GM18870 (cell line): ENCODE results near the gene PSMD13.

ENCODE experiments used
- ATAC-seq: cut with Tn5 transposase; IDR thresholded peaks from one replicate; pipeline ENCODE4 v1.9.1; 2021; ENCODE audit warnings: moderate library complexity; ENCODE audit not compliant: unreplicated experiment

PSMD13 gene

DNA sequence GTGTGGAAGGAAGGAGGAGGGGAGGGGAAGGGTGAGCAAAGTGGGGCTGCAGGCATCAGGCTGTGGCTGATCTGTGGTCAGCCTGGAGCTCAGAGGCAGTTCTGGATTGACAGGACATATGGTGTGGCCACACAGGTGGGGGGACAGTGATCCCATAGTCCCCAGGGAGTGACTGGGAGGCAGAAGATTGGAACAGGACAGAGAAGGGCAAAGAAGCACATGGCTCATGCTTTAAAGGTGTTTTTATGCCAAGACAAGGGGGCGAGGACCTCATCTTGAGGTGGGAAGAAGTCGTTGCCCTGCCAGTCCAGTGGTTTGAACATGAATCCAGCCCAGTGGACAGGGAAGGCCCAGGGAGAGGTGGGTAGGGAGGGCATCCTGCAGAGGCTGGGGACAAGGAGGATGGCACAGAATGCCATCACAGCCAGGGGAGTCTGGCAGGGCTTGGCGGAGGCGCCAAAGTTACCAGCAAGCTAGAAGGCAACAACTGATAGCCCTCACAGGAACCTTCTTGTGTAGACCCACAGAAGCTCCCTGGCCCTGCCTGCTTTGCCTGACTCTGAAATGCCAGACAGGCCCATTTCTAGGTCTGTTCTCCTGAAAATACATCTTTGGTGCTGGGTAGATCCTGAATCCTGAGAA is 32.7 kb upstream of the PSMD13 start:
- ATAC-seq: no peak

DNA sequence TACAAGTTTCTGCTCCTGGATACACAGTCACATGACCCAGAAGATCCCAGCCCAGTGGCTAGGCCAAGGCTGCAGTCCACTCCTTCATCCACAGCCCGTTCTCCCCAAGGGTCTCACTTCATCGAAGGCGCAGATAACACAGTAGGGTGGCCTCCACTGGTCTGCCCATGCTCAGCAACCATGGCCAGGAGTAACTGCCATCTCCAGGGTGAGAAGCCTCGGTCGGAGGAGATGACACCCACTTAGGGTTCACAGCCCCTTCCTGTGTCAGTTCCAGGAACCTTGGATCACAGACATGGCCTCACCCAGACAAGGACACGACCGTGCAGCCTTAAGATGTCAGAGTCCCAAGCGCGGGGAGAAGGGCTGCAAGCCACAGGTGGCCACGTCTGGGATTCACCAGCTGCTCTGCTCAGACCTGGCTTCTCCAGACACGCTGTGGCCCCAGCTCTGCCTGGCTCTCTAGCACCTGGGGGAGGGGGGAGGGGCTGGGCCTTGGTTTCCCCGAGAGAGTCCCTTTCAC is 32.1 kb upstream of the PSMD13 start:
- no peak for ATAC-seq

DNA sequence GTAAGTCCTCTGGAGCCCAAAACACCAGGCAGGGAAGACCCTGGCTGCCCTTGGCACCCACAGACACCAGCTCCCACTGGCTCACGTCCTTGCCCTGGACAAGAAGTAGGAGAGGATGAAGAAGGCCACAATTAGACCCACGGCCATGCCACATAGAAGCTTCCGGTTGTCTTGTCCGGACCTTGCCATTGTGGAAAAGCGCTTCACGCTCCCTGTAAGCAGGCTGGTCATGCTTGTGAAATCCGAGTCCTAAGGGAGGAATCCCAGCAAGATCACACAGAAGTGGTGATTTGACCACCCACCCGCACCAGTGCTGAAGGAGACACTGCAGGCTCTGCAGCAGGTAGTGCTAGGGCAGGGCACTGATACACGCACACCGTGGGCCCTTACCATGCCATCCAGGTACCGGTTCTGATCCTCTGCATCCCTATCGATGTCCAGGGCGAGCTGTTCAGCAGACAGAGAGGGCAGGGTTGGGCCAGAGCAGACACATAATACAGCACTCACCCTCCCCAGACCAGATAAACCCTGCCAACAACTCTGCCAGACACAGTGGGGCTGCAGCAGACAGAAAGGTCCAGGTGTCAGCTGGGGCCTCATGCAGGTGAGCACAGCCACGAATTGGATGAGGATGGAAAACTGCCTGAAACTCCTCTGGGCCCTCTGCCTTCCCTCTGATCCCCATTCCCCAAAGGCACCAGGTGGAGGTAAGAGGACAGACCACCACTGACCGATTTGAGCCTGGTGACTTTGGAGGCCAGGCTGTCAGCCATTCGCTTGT is 31.4 kb upstream of the PSMD13 start:
- ATAC-seq: no peak

DNA sequence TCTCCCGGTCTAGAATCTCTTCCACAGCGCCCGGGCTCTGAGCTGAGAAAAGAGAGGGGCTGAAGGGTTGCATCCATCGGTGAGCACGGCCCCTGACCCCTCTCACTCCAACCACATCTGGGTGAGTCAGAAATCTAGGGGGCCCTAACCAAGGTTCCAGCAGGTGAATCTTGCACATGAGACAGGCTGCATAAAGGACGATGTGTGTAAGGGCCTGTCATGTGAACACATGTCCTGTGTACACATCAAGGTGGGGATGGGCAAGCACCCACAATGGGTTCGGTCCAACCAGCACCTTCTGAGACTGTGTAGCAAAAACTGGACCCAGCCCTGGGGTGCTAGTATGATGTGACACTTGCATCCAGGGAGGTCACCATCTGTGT is 30.8 kb upstream of the PSMD13 start:
- ATAC-seq: no peak

DNA sequence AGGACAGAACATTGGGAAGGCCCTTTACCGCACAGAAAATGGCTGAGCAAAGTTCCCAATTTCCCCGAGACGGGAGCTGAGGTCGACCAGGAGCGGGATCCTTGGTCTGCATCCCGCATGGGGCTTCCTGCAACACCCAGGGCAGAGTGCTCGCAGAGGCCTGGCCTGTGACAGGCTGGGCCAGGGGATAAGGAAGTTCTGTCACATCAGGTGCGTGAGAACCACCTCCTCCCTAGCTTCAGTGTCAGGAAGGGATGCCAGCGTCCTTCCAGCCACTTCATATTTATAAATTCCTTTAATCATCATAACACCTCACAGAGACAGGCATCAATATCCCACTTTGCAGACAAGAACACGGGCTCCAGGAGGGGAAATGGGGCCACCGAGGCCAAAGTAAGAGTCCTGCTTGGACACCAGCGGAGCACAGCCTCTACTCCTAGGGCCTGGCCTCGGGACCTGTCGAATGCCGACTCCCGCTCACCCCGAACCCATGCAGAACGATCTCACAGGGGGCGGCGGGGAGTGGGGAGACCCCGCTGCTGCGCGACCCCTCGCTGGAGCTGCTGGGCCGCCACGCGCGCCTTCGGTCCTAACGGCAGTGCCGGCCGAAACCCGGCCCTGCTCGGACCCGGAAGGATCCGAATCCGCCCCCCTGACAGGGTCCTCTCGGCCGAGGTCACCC is 30.1 kb upstream of the PSMD13 start:
- peak; percentile 1 for ATAC-seq

DNA sequence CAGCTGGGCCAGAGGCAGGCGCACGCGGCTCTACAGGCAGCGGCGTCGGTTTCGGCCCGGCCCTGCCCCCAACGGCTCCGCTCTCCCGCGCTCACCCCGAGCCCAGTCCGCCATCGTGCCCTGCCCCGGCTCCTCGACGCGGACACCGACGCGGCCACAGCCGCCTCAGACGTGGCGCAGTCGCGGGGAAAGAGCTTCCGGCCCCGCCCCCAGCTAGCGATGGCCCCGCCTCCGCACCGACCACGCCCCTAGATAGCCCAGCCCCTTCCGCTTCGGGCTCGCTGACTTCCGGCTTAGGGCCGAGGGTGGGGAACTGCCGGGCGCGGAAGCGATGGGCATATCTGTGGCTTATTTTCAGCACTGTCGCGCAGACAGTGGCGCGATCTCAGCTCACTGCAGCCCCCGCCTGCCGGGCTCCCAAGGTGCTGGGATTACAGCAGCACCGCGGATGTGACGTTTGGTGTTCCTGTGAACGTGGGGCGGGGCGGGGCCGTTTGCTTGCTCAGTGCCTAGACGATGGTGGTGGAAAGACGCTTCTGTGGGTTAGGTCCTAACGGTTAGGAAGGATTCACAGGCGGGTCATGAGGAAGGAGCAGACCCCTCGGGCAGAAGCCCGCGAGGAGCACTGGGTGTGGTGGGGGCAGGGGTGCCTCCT is 29.4 kb upstream of the PSMD13 start, which contains the start of the genes BET1L and RIC8A:
TSS of gene BET1L (minus strand) at position 192 of the 655 bp plus-strand sequence. CDS start at position 114, 78 bp downstream.
TSS of gene RIC8A (plus strand) at position 501 of the 655 bp plus-strand sequence. CDS start 1,147 bp downstream, outside the sequence.
- ATAC-seq: peak; percentile 73

DNA sequence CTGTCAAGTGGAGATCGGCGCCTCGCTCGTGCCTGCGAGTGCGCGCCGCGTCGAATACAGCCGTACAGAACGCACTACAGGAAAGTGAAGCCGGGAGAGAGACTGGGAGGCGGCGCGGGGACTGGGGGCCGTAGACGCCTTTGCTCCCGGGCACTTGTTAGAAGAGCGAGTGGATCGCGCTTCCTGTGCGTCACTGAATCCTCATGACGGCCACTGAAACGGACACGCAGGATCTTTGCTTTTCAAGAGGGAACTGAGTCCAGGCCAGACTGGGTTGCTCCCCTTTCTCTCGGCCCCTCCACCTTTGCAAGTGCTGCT is 29.0 kb upstream of the PSMD13 start:
- ATAC-seq: no peak

DNA sequence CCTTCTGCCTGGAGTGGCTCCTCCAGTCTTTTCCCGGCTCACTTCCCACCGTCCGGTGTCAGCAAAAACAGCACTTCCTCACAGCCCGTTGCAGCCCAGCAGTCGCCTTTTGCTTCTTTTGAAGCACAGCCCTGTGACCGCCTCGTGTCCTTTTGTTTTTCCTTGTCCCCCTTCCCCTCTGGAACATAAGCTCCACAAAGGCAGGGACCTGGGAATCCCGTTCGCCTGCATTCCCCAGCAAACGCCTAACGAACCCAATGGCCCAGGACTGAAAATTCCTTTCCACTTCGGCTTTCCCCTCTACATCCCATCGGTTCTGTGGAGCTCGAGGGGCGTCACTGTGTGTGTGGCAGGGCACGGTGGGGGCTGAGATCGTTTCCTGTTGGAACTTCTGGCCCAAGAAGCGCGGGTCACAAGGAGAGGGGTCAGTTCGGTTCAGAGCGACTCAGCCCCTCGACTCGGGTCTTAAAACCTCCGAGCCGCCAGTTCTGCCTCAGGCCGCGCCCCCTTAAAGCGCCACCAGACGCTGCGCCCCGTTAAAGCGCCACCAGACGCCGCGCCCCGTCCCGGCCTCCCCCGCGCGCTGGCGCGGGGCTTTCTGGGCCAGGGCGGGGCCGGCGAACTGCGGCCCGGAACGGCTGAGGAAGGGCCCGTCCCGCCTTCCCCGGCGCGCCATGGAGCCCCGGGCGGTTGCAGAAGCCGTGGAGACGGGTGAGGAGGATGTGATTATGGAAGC is 28.4 kb upstream of the PSMD13 start:
- ATAC-seq: no peak

DNA sequence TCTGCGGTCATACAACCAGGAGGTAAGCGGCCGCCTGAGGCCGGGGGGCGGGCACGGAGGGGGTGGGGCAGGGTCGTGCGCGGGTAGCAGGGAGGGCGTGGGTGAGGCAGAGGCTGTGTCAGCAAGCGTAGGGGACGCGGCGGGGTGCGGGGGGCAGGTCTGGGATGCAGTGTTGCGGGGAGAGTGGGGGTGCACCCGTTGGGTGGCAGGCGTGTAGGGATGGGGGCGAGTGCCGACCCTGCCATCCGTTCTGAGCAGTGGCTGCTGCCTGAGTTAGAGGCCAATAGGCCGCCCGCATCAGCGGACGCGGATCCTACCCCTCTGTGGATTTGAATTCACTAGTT is 27.9 kb upstream of the PSMD13 start:
- no peak for ATAC-seq

DNA sequence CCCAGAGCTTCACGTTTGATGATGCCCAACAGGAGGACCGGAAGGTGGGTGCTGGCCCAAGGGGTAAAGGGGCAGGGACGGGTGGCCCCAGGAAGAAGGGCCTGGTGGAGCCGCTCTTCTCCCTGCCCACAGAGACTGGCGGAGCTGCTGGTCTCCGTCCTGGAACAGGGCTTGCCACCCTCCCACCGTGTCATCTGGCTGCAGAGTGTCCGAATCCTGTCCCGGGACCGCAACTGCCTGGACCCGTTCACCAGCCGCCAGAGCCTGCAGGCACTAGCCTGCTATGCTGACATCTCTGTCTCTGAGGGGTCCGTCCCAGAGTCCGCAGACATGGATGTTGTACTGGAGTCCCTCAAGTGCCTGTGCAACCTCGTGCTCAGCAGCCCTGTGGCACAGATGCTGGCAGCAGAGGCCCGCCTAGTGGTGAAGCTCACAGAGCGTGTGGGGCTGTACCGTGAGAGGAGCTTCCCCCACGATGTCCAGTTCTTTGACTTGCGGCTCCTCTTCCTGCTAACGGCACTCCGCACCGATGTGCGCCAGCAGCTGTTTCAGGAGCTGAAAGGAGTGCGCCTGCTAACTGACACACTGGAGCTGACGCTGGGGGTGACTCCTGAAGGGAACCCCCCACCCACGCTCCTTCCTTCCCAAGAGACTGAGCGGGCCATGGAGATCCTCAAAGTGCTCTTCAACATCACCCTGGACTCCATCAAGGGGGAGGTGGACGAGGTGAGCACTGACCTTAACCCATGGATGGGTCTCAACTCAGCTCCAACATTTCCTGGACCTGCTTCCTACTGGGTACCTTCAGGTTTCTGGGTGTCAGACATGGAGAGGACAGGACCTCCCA is 27.3 kb upstream of the PSMD13 start:
- no peak for ATAC-seq

DNA sequence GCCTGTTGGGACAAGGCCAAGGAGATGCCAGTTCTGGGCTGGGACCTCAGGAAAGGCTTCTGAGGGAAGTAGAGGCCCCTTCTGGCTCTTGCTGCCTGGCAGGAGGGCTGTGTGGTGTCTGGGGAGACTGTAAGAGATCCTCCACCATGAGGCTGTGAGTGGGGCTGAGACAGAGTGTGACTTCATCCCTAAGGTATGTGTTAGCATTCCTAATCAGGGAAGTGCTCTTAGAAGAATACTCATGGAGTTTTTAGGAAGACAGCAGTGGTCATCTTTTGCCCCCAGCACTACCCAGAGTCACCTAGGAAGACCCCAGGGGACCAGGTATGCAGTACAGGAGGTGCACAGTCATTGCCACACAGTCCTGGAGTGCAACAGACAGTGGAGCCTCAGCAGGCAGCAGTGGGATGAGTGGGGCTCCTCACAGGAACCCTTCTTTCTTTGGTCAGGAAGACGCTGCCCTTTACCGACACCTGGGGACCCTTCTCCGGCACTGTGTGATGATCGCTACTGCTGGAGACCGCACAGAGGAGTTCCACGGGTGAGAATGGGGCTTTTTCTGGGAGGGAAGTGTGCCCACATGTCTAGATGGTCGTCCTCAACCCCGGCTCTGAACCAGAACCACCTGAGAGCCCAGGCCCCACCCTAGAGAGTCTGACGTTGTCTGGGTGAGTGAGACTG is 26.5 kb upstream of the PSMD13 start:
- ATAC-seq: no peak

DNA sequence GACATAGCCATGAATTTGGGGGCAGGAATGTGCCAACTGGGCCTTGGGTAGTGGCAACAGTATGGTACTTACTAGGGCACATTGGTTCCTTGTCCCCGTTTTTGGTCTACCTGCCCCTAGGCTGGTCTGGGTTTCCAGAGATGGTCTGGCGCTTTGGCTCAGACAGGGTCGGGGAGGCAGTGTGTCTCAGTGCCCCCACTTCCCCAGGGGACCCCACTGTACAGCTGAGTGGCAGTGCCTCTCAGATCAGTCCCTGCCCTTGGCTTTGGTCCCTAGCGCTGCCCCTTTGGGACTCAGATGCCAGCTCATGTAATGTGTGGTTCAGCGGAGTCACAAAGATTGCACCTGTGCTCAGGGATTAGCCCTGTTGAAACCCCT is 26.0 kb upstream of the PSMD13 start:
- no peak for ATAC-seq

DNA sequence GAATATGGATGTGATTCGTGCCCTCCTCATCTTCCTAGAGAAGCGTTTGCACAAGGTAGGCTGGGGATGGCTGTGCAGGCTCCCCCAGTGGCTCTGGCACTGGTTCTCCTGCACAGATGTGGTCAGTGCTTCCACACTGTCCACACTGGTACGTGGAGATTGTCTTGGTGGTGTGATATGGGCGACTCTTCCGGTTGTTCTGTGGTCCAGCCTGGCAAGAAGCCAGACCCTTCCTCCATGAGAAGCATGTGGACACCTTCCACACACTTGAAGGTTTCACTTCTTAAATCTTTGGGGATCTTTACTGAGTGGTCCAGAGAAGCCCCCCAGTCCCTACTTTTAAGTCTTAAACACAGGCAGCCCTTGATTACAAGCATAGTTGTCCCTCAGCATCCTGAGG is 25.5 kb upstream of the PSMD13 start:
- no peak for ATAC-seq

DNA sequence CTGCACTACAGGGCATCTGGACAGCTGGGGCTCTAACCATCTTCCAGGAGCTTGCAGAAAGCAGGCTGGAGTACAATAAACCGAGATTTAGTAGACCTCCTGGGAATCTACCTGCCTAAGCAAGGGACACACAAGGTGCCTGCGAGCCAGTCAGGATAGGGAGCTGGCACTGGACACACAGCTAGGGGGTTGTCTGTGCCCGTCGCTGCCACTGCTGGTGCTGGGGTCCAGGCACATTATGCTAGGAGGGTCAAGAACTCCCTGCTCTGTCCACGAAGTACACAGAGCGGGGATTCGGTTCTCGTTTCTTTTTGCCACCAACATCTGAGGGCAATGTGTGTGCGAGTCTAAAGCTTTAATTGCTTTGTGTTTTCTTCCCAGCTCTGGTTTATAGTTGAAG is 25.0 kb upstream of the PSMD13 start:
- ATAC-seq: no peak

DNA sequence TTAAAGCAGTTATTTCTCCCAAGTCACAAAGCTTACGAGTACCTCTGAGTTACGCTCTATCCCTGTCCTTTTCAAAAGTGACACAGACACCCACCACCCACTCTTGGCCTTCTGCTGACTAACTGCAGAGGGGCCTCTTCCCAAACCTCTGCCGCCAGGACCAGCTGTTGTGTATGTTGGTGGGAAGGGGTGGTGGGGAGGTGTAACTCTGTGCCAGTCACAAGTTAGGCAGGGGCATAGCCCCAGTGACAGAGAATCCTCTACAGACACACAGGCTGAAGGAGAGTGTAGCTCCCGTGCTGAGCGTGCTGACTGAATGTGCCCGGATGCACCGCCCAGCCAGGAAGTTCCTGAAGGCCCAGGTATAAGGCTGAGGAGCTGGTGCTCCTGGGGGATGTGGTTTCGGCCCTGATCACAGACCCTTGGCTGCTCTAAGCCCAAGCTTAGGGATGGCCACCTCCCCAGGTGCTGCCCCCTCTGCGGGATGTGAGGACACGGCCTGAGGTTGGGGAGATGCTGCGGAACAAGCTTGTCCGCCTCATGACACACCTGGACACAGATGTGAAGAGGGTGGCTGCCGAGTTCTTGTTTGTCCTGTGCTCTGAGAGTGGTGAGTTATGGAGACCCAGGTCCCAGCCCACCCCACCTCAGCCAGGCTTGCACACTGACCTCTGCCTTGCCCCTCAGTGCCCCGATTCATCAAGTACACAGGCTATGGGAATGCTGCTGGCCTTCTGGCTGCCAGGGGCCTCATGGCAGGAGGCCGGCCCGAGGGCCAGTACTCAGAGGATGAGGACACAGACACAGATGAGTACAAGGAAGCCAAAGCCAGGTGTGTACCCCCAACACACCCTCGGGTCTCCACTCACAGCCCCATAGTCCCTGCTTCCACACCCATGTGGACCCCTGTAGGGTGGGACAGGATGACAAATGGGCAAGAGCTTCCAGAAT is 24.4 kb upstream of the PSMD13 start:
- no peak for ATAC-seq

DNA sequence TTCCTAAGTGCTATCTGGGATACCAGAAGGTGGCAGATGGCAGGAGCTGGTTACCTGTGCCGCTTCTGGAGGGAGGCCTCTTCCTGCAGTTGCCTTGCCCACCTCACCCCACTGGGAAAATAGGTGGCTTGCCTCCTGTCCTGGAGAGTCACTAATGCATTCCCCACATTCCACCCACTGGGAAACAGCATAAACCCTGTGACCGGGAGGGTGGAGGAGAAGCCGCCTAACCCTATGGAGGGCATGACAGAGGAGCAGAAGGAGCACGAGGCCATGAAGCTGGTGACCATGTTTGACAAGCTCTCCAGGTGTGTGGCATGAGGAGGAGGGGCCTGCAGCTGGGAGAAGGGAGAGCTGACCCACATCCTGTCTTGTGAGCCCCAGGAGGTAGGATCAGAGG is 23.7 kb upstream of the PSMD13 start:
- ATAC-seq: no peak

DNA sequence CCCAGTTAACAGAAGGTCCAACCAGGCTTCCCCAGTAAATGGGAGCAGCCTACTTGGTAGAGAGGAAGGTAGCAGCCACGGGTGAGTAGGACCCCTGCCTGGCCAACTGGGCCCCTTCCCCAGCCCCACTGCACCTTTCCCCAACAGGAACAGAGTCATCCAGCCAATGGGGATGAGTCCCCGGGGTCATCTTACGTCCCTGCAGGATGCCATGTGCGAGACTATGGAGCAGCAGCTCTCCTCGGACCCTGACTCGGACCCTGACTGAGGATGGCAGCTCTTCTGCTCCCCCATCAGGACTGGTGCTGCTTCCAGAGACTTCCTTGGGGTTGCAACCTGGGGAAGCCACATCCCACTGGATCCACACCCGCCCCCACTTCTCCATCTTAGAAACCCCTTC is 22.7 kb upstream of the PSMD13 start:
- no peak for ATAC-seq

DNA sequence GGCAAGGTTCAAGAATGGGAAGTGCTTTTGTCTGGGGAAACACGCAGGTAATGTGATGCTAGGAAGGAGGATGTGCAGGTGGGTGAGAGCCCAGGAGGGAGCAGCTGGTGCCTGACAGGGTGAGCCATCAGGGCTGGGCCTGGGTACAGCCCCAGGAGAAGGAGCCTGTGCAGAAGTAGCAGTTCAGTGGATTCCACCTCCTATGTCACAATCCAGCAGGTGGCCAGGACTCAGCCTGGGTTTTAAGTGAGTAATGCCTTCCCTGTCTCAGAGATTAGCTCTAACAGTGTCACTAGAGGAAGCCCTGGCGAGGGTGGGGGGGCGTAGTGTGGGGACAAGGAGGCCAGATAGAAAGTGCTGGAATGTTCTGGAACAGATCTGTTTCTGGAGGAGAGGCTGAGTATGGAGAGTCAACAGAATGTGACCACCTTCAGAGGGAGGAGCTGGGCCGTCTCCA is 21.2 kb upstream of the PSMD13 start:
- ATAC-seq: no peak
